ENCODE data around the gene SLC37A1.
A peak's percentile ranks its signal among the peaks of the same experiment; 100 is the strongest.

Gene SLC37A1

GRCh38 chr21:42508371-42508770 lies 5.3 kb upstream of the SLC37A1 start:
- DNase-seq, result no peak

- DNase-seq, result no peak
Observed at GRCh38 chr21:42509244-42509643, 4.4 kb upstream of the SLC37A1 start.

- no peak for DNase-seq
Observed at GRCh38 chr21:42512346-42513034, 1.2 kb upstream of the SLC37A1 start.

DNA sequence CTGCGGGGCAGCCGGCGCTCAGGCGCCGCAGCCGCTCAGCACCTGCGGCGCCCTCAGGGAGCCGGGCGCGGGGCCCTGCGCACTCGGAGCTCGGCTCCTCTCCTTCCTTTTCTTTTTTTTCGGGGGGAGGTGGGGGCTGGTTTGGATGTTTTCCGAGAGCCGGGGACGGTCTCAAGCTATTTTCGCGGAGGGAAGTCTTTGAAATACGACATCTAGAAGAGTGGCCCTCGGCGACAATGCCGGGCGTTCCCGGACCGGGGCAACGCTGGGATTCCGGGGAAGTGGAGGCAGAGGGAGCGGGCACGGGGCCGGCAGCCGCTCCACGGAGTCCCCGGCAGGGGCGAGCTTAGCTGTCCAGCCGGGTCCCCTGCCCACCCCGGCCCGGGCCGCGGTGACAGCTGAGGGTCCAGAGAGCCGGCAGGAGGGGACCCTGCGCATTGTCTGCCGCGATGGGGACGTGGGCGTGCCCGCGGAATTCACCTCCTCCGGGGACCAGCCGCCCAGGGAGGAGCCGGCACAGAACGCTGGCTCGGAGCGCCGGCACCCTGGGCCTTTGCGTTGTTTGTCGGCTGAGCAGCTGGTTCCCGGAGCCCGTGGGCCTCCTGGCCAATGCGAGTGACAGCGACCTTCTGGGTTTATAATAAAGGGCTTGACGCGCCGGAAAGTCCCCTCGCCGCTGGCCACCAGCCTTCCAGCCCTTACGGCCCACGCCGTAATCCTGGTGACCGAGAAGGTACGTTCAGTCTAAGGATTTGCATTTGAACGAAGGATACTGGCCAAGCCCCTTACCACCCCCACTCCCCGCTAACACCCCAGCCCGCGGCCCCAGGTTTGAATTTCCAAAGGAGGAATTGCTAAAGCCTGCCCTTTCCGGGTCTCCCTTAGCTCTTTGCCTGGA lies 582 bp downstream of the SLC37A1 start:
- peak; percentile 51 for DNase-seq

GRCh38 chr21:42514883-42515228 lies 1.2 kb downstream of the SLC37A1 start:
- DNase-seq, result no peak

- DNase-seq, result no peak
Observed at GRCh38 chr21:42515708-42516502, 2.3 kb downstream of the SLC37A1 start.

DNA sequence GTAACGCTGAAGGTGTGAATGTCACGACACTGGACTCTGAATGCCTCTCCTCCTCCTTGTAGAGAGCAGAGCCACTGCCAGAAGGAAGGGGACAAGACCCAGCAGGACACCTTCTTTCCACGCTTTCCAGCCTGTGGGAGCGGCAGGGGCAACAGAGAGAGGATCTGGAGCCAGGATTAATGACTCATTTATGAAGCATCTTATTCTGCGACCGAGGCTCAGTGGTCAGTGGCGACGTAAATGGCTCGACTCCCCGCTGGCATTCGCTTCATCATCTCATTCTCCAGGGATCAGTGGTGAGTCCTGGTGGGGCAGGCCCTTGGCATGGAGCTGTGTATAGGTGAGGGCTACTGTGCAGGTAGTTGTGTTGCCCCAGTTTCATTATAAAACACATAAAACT lies 4.6 kb downstream of the SLC37A1 start:
- no peak for DNase-seq

GRCh38 chr21:42518626-42519025 lies 5.0 kb downstream of the SLC37A1 start:
- no peak for DNase-seq

DNA sequence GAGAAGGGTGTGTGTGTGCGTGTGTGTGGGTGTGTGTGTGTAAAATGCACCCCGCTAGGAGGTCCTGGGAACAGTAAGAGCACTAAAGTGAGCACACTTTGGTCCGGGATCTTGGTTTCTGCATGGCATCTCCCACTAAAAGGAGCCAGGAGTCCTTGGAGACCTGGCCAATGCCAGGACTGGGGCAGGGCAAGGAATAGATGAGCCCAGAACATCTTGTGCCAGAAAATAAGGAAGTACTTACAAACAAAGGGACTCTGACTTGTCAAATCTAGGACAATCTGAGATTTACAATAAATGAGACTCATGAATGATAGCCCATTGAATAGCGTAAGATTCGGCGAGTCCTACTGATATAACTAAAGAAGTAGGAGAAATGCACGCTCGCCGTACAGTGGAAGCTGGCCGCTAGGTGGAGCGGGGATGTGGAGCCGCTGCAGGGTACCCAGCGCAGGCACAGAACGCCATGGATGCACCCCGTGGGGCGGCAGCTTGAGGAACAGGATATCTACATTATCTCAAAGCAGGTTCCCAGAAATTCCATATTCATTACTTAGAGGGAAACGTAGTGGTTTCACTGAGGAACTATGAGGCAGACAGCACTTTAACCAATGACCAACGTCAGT lies 7.1 kb downstream of the SLC37A1 start:
- no peak for DNase-seq

- no peak for DNase-seq
Observed at GRCh38 chr21:42521384-42521783, 7.7 kb downstream of the SLC37A1 start.

GRCh38 chr21:42521805-42522204 lies 8.2 kb downstream of the SLC37A1 start:
- DNase-seq, result no peak

- DNase-seq, result no peak
Observed at GRCh38 chr21:42522271-42522670, 8.6 kb downstream of the SLC37A1 start.

GRCh38 chr21:42522771-42523170 lies 9.1 kb downstream of the SLC37A1 start:
- DNase-seq, result no peak

GRCh38 chr21:42523211-42523610 lies 9.6 kb downstream of the SLC37A1 start:
- no peak for DNase-seq

- no peak for DNase-seq
Observed at GRCh38 chr21:42523941-42524340, 10.3 kb downstream of the SLC37A1 start.

DNA sequence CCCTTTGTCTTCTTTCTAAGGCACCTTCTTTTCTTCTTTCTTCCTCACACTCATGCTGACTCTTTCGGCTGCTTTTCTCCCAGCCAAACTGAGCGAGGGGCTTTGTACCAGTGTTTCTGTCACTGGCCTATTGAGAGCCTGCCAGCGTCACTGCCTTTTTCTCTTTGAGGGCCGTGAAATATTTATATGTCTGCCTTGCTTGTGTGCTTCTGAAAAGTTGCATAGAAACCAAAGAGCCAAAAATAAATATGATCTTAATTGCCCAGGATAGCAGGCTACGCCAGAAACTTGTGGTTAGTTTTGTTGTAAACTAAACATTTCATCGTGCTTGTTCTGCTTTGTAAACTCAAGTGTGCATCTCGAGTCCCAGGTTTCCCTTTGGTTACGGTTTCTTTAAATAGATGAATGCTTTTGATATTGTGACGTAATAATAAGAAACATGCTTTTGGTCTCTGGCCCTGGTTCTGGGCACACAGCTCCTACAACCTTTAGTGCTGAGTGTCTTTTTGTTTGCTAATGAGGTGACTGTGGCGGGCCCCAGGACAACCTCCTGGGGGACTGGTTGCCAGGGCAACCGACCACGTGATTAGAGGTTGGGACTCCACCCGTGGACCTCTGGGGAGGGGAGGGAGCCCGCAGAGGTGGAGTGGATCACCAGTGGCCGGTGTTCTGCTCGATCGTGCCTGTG lies 10.8 kb downstream of the SLC37A1 start:
- peak; percentile 62 for DNase-seq

DNA sequence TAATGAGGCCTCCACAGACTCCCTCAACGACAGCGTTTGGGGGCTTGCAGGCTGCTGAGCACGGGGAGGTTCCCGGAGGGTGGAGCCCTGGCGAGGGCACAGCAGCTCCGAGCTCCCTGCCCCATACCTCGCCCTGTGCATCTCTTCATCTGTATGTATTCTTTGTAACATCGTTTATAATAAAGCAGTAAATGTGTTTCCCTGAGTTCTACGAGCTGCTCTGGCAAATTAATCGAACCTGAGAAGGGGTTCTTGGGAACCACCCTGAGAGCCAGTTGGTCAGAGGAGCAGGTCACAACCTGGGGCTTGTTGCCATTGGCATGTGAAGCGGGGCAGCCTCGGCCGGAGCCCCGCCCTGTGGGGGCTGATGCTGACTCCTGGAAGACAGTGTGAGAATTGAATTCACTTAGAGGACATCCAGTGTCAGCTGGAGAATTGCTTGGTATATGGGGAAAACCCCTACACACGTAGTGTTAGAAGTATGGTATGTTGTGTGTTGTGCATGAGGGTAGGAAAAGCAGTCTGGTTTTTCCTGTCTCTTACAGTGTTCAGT lies 11.5 kb downstream of the SLC37A1 start:
- no peak for DNase-seq

DNA sequence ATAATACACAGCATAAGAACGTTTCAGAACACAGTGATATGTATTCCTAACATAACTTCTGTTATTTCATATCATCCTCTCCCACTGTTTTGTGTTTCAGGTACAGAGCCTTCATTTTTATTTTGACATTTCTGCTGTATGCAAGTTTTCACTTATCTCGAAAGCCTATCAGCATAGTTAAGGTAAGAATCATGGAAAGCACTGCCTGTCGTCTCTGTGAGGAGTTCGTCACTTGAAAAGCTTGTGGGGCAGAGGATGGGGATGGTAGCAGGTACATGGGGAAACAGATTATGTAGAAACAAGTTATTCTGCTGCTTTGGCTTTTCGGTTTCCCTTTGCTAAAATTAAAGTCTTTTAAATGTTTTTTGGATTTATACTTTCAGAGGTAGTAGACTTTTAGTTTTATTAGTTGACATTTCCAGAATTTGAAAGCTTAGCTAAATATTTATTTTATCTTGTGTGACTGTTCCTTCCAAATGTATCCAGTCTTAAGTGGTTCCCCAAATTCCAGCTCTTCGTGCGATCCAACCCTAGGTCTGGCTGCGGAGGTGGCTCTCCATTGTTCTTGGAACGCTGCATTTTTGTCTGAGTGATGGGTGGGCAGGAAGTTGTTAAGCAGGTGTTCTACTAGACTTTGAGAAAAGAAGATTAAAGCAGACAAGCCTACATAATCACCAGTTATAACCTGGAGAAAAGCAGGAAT lies 12.2 kb downstream of the SLC37A1 start:
- no peak for DNase-seq

DNA sequence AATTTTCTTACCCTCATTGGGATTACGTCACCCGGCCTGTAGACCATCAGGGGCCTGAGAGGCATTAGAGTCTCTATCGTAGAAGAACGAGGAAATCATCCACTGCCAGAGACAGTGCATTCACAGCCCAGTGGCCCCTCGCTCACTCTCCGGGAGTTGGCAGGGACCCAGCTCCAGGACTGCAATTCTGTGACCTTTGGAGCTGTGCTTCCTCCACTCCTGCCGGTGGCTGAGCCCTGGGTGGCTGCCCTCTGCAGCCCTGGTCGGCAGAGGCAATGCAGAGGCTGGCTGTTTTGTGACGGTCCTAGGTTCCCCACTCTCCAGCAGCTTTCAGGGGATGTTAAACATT lies 12.7 kb downstream of the SLC37A1 start:
- DNase-seq, result no peak

DNA sequence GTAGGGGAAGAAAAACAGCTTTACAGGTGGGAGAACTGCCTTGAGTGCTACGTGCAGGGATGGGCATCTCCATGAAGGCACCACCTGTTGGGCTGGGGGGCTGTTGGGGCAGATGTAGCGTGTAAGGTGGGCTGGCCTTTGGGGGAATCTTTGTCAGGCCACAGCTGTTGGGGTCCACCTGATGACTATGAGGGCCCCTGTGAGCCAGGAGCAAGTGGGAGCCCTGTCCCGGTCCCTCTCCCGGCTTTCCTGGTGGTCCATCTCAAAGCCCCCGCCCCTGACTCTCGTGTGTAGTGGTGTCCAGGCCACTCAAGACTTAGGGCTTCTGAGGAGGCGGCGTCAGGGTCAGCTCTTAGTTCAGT lies 13.5 kb downstream of the SLC37A1 start:
- no peak for DNase-seq

DNA sequence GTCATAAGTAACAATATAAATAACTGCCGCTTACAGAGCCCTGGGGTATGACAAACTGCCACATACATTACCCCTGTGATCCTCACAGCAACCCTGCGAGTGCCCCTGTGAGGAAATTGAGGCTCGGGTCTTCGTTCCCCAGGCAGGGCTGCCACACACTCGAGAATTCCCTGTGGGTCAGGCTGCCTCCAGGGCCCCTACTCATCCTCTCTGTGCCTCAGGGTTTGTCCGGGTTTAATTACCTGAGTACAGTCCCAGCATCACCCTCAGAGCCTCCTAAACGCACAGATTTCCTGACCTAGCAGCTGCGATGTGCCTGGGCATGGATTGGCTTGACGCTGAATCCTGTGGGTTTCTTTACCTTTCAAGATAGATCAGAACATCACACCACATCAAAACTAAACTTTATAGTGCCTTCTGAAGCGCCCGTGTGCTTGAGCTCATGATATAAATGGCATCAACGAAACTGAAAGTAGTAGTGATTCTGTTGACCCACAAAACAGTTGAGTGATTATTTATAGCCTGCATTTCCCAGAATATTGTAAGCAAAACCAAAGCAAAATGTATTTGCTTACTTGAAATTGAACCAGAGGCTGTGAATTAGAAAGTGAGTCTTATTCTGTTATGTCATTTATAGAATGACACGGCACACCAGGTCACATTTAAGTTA lies 14.0 kb downstream of the SLC37A1 start:
- DNase-seq, result peak; percentile 70

Measured in CD4-positive, alpha-beta T cell treated with Interleukin-4 for 4 hours (primary cell).